ENCODE results near the gene ARL5A. TPM values are rescaled to one million over a fixed set of nuclear protein-coding genes. Genes with fewer than 3 reads are reported as not detected.

The ARL5A gene
- total RNA-seq, 1 donor from 2014 or later = 51.0 TPM

DNA sequence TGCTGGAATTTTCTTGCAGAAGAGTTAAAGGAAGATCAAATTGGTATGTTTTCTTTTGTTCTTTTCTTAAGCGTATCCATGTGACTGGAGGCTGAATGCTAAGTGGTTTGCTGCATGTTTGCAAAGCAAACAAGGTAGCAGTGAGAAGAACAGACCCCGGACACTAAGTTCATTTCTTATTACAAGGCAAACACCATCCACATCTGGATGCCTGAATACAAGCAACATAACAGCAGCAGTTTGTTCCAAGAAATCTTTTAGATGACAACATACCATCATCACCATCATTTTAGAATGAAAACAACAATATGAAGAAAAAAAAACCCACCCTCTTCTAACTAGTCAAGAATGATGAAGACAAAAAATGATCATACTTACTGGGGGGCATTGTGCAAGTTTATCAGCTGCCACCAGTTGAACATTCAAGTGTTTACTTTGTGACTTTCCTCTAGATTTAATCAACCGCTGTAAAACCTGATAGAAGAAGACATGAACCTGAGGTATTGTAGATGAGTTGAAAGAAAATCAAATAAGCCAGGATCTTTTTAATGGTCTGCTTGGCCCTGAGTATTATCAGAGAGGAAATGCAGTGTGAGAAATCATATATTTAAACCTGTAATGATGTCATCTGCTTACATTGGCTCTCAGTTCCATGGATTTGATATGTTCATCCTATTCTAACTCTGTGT, 25.0 kb upstream of the ARL5A start:
- DNase-seq (no peak), ATAC-seq (ENCODE audit: low read depth) (no peak)
- Mint-ChIP-seq H3K4me1 (peaks cover 4% of the 10 kb centered on the region), H3K36me3 (ENCODE audit: low read depth) (no peaks in the 10 kb centered on the region), H3K9me3 (no peaks in the 10 kb centered on the region), H3K4me3 (no peak overlapping the region), H3K27ac (no peak overlapping the region), H3K27me3 (no peaks in the 10 kb centered on the region)
- ChIA-PET POLR2A (no interaction called here), CTCF (interaction anchor here (1.0 kb wide), 1 partner anchor 173 kb away, joined by 3 read pairs; no protein-coding TSS in a partner anchor)
- TF ChIP-seq, protein P1, sequence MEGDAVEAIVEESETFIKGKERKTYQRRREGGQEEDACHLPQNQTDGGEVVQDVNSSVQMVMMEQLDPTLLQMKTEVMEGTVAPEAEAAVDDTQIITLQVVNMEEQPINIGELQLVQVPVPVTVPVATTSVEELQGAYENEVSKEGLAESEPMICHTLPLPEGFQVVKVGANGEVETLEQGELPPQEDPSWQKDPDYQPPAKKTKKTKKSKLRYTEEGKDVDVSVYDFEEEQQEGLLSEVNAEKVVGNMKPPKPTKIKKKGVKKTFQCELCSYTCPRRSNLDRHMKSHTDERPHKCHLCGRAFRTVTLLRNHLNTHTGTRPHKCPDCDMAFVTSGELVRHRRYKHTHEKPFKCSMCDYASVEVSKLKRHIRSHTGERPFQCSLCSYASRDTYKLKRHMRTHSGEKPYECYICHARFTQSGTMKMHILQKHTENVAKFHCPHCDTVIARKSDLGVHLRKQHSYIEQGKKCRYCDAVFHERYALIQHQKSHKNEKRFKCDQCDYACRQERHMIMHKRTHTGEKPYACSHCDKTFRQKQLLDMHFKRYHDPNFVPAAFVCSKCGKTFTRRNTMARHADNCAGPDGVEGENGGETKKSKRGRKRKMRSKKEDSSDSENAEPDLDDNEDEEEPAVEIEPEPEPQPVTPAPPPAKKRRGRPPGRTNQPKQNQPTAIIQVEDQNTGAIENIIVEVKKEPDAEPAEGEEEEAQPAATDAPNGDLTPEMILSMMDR (IDR thresholded peaks at IDR 0.05) = no peak
- intact Hi-C loops (cut with micrococcal nuclease) = no loop called here

GRCh38 chr2:151852260-151853069, 24.2 kb upstream of the ARL5A start:
- no peaks in the 10 kb centered on the region for H3K27me3 Mint-ChIP-seq
- no peaks in the 10 kb centered on the region for H3K9me3 Mint-ChIP-seq
- POLR2A ChIA-PET = no interaction called here
- peaks cover 4% of the 10 kb centered on the region for H3K4me1 Mint-ChIP-seq
- TF ChIP-seq, protein P1 (IDR thresholded peaks at IDR 0.05) = no peak
- ATAC-seq (ENCODE audit: low read depth) (no peak), DNase-seq (no peak)
- no peak overlapping the region for H3K27ac Mint-ChIP-seq
- CTCF ChIA-PET = no interaction called here
- H3K4me3 Mint-ChIP-seq = no peak overlapping the region
- no peaks in the 10 kb centered on the region for H3K36me3 Mint-ChIP-seq (ENCODE audit: low read depth)
- intact Hi-C loops (cut with micrococcal nuclease) = no loop called here

- intact Hi-C loops (cut with micrococcal nuclease) = no loop called here
- TF ChIP-seq, protein P1 (IDR thresholded peaks at IDR 0.05) = no peak
- Mint-ChIP-seq H3K36me3 (ENCODE audit: low read depth) (no peaks in the 10 kb centered on the region), H3K27me3 (no peaks in the 10 kb centered on the region), H3K9me3 (no peaks in the 10 kb centered on the region), H3K27ac (no peak overlapping the region), H3K4me3 (no peak overlapping the region), H3K4me1 (peaks cover 4% of the 10 kb centered on the region)
- DNase-seq (no peak), ATAC-seq (ENCODE audit: low read depth) (no peak)
- ChIA-PET POLR2A (no interaction called here), CTCF (no interaction called here)
Measured at GRCh38 chr2:151851761-151852160, 23.5 kb upstream of the ARL5A start.

DNA sequence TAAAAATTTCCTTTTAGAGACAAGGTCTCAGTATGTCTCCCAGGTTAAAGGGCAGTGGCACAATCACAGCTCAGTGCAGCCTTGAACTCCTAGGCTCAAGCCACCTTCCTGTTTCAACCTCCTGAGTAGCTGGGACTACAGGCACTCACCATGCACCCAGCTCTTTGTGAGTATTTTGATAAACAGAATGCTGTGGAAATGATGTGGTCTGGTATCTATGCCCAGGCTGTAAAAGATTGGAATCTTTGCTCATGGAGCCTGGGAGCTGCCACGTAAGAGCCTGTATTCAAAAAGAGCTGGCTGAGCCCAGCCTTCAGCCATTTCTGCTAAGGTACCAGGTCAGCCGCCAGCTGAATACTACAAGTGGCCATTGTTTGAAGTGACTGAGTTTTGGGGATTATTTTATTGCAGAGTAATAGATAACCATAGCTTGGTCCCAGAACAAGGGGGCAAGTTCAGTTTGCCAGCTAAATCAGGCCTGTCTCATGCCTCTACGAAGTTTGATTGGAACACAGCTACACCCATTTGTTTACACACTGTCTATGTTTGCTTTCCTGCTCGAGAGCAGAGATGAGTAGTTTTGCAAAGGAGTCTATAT, 21.3 kb upstream of the ARL5A start:
- ATAC-seq (ENCODE audit: low read depth) = no peak
- H3K36me3 Mint-ChIP-seq (ENCODE audit: low read depth) = no peaks in the 10 kb centered on the region
- intact Hi-C loops (cut with micrococcal nuclease) = no loop called here
- no peak overlapping the region for H3K4me3 Mint-ChIP-seq
- TF ChIP-seq, protein P1 (IDR thresholded peaks at IDR 0.05) = no peak
- no peaks in the 10 kb centered on the region for H3K27me3 Mint-ChIP-seq
- POLR2A ChIA-PET = no interaction called here
- H3K4me1 Mint-ChIP-seq = peaks cover 11% of the 10 kb centered on the region
- H3K9me3 Mint-ChIP-seq = no peaks in the 10 kb centered on the region
- DNase-seq = no peak
- CTCF ChIA-PET = no interaction called here
- no peak overlapping the region for H3K27ac Mint-ChIP-seq

DNA sequence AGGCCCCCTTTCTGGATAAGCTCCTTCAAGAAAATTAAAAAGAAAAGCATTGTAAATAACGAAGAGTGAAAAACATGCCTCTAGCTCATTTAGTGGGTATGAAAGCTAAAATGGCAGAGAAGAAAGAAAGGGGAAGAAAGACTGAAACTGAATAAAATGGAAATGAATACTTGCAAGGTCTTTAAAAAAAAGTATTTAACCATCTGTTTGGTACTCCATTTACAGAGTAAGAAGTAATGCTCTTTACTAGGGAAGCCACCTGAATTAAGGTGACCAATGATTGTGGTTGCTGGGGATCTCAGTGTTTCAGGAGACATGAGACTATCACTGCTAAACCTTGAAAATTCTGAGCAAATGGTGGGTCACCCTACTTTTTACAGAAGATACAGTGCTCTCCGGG, 17.7 kb upstream of the ARL5A start:
- TF ChIP-seq, protein P1 (IDR thresholded peaks at IDR 0.05) = no peak

More for the DNA sequence above, 17.7 kb upstream of the ARL5A start:
- Mint-ChIP-seq H3K9me3 (no peaks in the 10 kb centered on the region), H3K4me3 (no peak overlapping the region), H3K27ac (no peak overlapping the region), H3K27me3 (no peaks in the 10 kb centered on the region), H3K36me3 (ENCODE audit: low read depth) (no peaks in the 10 kb centered on the region), H3K4me1 (peaks cover 28% of the 10 kb centered on the region)
- intact Hi-C loops (cut with micrococcal nuclease) = no loop called here
- POLR2A ChIA-PET = interaction anchor here (1.3 kb wide), 1 partner anchor 17 kb away, joined by 3 read pairs; no protein-coding TSS in a partner anchor
- CTCF ChIA-PET = interaction anchor here (1.1 kb wide), 1 partner anchor 18 kb away, joined by 3 read pairs; no protein-coding TSS in a partner anchor
- DNase-seq (no peak), ATAC-seq (ENCODE audit: low read depth) (no peak)
